HG02885 (cell line): ENCODE measurements around the gene PAPPA.

Experiments used
- ATAC-seq: cut with Tn5 transposase; IDR thresholded peaks from one replicate; pipeline ENCODE4 v1.9.1; 2021; ENCODE audit warnings: mild to moderate bottlenecking; ENCODE audit not compliant: unreplicated experiment, poor library complexity

Gene PAPPA

GRCh38 chr9:116336133-116336862 lies 182.7 kb downstream of the PAPPA start:
- no peak for ATAC-seq

DNA sequence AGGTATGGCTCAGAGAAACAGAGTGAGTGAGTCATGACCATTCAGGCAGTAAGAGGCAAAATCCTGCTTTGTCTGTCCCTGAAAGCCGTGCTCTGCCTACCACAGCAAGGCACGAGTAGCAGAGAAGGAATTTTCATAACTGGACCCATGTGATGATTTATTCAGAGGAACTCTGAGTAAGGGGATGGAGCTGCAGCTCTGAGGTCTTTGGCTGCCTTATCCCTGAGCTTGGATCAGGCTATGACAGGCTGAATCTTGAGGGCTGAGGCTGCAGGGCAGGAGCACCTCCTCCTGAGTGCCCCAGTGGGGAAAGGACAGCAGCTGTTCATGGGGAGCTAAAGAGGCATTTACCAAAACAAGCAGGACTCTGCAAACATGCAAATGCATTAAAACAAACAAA lies 183.4 kb downstream of the PAPPA start:
- ATAC-seq = no peak

DNA sequence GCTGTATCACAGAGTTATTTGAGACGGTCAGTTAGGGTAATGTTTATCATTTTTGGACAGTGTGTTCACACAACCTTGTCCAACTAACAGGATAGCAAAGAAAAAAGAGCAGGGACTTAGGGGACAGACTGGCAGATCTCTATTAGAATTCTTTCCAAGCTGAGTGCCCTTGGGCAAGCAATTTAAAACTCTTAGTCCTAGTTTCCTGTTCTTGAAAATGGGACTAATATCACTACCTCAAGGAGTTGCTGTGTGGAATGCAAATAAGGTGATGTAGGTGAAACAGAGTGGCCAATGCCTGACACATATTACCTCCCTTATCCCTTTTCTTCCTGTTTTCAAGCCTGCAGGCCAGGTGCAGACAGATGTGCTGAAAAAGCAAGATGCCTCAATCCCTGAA lies 186.7 kb downstream of the PAPPA start:
- no peak for ATAC-seq

GRCh38 chr9:116342061-116342460 lies 188.5 kb downstream of the PAPPA start:
- no peak for ATAC-seq

DNA sequence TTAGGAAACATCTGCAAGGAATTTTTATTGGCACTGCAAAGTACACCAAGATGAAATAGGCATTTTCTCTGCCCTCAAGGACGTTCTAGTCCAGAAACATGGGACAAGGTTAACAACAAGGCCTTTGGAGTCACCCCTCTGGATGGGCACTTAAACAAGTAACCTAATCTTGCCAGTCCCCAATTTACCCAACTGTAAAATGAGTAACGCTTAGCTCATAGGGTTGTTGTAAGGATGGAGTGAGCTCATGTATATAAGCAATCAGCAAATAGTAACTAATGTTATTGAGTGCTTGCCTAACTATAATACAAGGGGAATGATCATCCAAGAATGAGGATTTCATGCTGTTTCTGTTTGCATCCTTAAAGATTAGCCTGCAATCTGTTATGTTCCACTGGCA lies 189.3 kb downstream of the PAPPA start:
- ATAC-seq = no peak

GRCh38 chr9:116344416-116344815 lies 190.8 kb downstream of the PAPPA start:
- ATAC-seq = no peak

- no peak for ATAC-seq
Measured at GRCh38 chr9:116345393-116345792, 191.8 kb downstream of the PAPPA start.

GRCh38 chr9:116345817-116346216 lies 192.2 kb downstream of the PAPPA start:
- no peak for ATAC-seq

DNA sequence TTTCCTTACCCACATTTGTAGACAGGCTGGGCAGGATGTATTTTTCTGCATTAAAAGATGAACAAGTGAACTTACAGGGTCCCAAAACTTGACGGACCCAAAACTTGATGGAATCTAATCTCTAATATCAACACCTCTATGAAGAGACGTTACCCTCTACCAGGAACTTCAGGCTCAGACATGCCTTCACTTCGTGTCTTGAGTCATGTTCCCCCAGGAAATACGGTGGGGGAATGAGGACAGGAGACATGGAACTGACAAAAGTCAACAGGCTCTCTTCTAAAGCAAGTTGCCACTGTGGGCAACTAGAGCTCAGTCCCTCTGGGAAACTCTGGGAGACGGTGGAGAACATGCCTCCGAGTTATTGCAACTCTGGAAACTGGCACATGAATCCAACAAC lies 196.1 kb downstream of the PAPPA start:
- ATAC-seq = no peak

DNA sequence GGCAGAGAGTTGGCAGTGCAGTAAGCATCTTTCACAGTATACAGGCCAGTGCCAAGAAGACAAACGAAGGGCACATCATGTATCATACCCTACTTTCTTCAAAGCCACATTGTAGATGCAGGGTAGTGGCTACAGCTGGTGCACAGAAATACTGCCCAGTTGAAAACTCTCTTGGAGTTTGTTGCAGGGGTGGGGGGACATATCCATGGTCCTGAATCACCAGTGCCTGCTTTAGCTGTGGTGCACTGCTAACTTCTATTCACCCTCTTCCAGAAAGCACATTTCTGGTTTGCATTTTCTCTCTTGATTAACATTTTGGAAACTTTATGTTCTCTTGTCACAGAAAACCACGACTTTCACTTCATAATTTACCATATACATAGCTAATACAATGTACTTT lies 196.6 kb downstream of the PAPPA start:
- ATAC-seq = no peak

DNA sequence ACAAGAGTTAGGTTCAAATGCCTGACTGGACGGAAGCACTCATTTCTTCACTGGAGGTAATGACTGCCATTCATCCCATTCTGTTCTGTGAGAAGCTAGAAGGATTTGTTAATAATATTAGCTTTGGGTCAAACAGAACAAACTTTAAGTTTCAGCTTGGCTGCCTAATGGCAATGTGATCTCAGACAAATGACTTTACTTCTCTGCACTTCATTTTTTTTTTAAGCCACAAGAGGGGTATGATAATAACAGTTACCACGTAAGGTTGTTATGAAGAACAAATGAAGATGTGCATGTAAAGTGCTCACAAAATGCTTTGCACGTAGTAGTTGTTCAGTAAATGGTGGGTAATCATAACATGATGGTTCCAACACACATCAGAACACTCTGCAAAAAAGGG lies 199.4 kb downstream of the PAPPA start:
- no peak for ATAC-seq

GRCh38 chr9:116355153-116355921 lies 201.7 kb downstream of the PAPPA start:
- no peak for ATAC-seq

- no peak for ATAC-seq
Measured at GRCh38 chr9:116358251-116358650, 204.7 kb downstream of the PAPPA start.

GRCh38 chr9:116360016-116360415 lies 206.4 kb downstream of the PAPPA start:
- no peak for ATAC-seq

DNA sequence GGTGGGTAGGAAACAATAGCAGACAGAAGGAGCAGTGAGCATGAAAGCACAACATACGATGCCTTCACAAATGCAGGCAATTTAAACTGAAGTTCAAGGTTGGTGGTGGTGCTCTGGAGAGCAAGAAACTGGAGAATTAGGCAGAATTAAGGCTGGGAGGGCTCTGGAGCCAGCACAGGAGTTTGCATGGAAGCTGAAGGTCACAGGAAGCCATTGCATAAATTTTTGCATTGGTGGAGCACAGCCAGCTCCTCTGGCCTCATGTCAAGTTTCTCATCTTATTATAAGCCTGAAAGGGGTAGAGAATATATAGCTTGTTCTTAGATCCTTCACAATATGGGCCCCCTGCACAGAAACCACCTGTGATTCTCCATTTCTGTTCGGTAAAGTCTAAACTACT lies 207.4 kb downstream of the PAPPA start:
- ATAC-seq = no peak

DNA sequence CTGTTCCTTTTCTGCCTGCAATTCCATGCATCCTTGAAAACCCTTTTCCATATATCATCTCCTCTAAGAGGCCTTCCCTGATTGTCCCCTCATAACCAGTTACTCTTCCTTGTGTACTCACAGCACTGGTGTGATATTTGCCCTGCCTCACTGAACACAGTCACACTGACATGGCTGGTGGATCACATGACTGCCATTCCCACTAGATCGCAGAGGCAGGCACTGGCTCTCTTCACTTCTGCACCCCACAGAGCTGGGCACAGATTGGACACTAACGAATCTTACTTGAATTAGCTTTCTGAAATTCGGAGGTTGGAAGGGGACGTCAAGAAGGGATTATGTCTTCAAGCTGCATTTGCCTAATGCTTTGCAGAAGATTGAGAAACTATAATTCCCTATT lies 208.0 kb downstream of the PAPPA start:
- ATAC-seq = no peak

DNA sequence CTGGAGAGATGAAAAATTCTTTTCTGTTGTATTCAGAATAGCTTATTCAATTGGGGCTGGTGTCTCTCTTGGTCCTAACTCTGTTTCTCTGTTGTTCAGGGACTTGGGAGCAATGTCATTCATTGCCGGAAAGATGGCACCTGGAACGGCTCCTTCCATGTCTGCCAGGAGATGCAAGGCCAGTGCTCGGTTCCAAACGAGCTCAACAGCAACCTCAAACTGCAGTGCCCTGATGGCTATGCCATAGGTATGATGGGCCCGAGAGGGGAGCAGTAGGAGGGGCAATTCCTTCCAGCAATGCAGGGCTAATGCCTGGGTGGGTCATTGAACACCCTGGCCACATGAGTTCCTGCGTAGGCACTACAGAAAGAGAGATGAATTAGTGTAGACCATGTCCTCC lies 208.9 kb downstream of the PAPPA start:
- no peak for ATAC-seq

- no peak for ATAC-seq
Measured at GRCh38 chr9:116365056-116365471, 211.5 kb downstream of the PAPPA start.

- no peak for ATAC-seq
Measured at GRCh38 chr9:116366241-116366640, 212.7 kb downstream of the PAPPA start.

GRCh38 chr9:116368680-116369079 lies 215.1 kb downstream of the PAPPA start:
- ATAC-seq = no peak

DNA sequence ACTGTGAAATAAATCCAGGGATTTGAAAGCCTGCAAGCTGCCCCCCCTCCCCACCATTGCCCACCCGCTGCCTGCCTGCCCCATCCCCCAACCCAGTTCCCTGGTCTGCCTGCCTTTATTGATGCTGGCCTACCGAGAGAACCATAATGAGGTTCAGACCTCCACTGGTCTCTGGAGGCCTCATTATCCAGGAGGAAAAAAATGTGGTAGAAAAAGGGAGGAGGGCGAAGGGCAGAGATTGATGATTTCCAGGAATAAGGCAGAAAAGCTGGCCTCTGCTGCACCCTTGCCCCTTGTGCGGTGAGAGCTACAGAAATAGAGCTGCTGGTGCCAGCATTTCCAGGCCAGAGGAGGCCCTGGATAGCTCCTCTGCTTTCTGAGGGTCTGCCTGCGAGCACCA lies 216.1 kb downstream of the PAPPA start:
- no peak for ATAC-seq

GRCh38 chr9:116370556-116370955 lies 217.0 kb downstream of the PAPPA start:
- ATAC-seq = no peak
